Measurements from ENCODE around the gene LRP1.

The LRP1 gene

DNA sequence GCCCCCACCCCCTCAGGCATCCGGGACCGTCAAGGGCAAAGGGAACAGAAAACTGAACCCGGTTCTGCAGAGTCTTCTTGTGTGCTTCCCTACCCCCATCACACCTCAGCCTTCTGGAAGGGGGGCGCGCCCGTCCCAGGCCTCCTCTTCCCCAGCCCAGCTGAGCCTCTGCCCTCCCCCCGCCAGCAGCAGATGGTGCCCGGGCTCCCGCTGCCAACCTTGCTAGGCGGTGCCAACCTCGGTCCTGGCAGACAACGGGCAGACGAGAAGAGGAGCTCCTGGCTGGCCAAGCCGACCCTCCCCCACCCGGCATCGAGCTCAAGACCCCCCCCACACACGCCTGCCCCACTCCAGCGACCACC is 114.0 kb downstream of the LRP1 start:
- peak overlapping the region; percentile 91 for H3K4me3 ChIP-seq (ENCODE audit: low read length)
- H3K36me3 ChIP-seq (replicated peaks; ENCODE audit: low read depth, low read length) = no peaks in the 10 kb centered on the region

DNA sequence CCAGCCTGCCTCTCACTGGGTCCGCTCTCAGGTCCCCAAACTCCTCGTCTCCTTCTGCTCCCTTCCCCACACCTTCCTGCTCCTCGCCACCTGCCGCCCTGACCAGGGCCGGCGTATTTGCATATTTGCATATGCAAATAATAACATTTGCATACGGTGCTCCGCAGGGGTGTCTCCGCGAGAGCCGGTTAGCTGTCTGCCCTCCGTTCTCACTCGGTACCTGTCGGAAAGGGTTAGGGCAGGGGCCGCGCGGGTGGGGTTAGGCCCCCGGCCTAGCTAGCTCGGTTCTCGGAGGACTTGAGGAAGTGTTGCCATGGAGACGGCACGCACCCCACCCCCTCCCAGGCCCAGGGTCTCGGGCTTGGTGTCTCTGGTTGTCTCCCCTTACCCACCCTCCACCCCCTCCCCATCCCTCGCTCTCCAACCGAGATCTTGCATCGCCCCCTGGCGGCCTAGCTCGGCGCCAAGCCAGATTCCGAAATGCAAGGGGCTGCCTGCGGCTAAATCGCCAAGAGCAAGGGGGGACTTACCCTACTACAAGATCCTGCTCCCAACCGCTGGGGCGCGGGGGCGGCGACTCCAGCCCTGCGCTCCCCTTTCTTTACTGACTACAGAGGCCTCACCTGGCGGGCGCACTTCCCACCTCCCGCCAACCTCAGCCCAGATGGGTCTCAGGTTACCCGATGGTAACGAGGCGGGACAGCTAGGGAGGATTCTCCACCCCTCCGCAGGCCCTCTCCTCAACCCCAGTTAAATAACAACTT is 114.6 kb downstream of the LRP1 start:
- peaks cover 30% of the 10 kb centered on the region for H3K4me1 ChIP-seq (ENCODE audit: low read length)
- H3K27me3 ChIP-seq (ENCODE audit: low read depth, low read length) = peaks cover 26% of the 10 kb centered on the region

More for the DNA sequence above, 114.0 kb downstream of the LRP1 start:
- no peaks in the 10 kb centered on the region for H3K79me2 ChIP-seq (ENCODE audit: low read length)
- H3K27ac ChIP-seq (ENCODE audit: low read length) = no peak overlapping the region
- peaks cover 35% of the 10 kb centered on the region for H3K4me1 ChIP-seq (ENCODE audit: low read length)
- peak overlapping the region; percentile 100 for H3K4me2 ChIP-seq (ENCODE audit: low read length)
- no peaks in the 10 kb centered on the region; the same call in 1 of the 2 replicates for H4K20me1 ChIP-seq (ENCODE audit: insufficient read depth, low read length)
- peak overlapping the region; percentile 75; the same call in 1 of the 2 replicates for H3K9ac ChIP-seq (ENCODE audit: low read length)
- TF ChIP-seq, protein P1, sequence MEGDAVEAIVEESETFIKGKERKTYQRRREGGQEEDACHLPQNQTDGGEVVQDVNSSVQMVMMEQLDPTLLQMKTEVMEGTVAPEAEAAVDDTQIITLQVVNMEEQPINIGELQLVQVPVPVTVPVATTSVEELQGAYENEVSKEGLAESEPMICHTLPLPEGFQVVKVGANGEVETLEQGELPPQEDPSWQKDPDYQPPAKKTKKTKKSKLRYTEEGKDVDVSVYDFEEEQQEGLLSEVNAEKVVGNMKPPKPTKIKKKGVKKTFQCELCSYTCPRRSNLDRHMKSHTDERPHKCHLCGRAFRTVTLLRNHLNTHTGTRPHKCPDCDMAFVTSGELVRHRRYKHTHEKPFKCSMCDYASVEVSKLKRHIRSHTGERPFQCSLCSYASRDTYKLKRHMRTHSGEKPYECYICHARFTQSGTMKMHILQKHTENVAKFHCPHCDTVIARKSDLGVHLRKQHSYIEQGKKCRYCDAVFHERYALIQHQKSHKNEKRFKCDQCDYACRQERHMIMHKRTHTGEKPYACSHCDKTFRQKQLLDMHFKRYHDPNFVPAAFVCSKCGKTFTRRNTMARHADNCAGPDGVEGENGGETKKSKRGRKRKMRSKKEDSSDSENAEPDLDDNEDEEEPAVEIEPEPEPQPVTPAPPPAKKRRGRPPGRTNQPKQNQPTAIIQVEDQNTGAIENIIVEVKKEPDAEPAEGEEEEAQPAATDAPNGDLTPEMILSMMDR (IDR thresholded peaks at IDR 0.05; ENCODE audit: low read depth, low read length) = no peak
- no peak for TF ChIP-seq EZH2phosphoT487 (IDR thresholded peaks at IDR 0.05; ENCODE audit: low read depth)
- H3K9me3 ChIP-seq (ENCODE audit: insufficient read depth, low read length) = no peaks in the 10 kb centered on the region
- H2AFZ ChIP-seq (ENCODE audit: low read depth, low read length) = no peak overlapping the region
- peaks cover 30% of the 10 kb centered on the region for H3K27me3 ChIP-seq (ENCODE audit: low read depth, low read length)

DNA sequence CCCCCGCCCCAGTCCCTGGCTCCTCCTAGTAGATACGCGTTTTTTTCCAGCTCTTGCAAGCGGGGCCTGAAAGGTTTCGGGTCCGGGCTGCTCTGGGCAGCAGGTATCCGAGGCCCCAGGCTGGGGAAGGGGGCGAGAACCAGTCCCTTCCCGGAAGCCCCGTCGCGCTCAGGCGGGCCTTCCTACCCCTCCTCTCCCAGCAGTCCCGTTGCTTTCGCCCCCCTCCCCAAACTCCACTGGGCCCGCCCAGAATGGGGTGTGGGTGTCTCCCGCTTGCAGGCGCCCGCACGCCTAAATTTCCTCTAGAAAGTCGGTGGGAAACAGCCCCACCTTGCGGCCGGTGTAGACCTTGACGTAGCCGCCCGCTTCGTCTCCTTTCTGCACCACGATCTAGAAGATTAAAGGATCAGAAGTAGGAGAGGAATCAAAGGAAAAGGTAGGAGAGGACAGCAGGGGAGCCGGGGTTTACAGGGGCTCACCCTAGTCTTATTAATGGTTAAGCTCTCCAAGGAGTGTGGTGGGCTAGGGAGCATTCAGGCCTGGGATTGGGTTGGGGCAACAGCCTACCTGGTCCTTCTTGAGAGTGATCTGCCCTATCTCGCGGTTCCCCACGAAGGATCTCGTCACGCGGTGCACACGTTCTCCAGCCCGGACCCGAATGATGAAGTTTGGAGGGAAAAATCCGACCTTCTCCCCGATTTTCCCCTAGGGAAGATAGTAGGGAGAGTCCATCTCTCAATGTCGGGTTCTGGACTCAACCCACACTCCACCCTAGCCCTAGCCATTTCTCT is 115.4 kb downstream of the LRP1 start:
- peak overlapping the region; percentile 91 for H3K4me3 ChIP-seq (ENCODE audit: low read length)
- H2AFZ ChIP-seq (ENCODE audit: low read depth, low read length) = no peak overlapping the region
- H4K20me1 ChIP-seq (ENCODE audit: insufficient read depth, low read length) = no peaks in the 10 kb centered on the region
- peak overlapping the region; percentile 75 for H3K9ac ChIP-seq (ENCODE audit: low read length)
- H3K9me3 ChIP-seq (ENCODE audit: insufficient read depth, low read length) = no peaks in the 10 kb centered on the region
- no peak overlapping the region for H3K27ac ChIP-seq (ENCODE audit: low read length)
- TF ChIP-seq EZH2phosphoT487 (IDR thresholded peaks at IDR 0.05; ENCODE audit: low read depth) = no peak
- TF ChIP-seq, protein P1 (IDR thresholded peaks at IDR 0.05; ENCODE audit: low read depth, low read length) = peak; percentile 80
- peaks cover 26% of the 10 kb centered on the region for H3K27me3 ChIP-seq (ENCODE audit: low read depth, low read length)
- peak overlapping the region; percentile 100 for H3K4me2 ChIP-seq (ENCODE audit: low read length)
- no peaks in the 10 kb centered on the region for H3K36me3 ChIP-seq (replicated peaks; ENCODE audit: low read depth, low read length)
- H3K79me2 ChIP-seq (ENCODE audit: low read length) = no peaks in the 10 kb centered on the region
- H3K4me1 ChIP-seq (ENCODE audit: low read length) = peaks cover 30% of the 10 kb centered on the region

More for the DNA sequence above, 114.6 kb downstream of the LRP1 start:
- Histone ChIP-seq H3K27ac (ENCODE audit: low read length) (no peak overlapping the region), H3K79me2 (ENCODE audit: low read length) (no peaks in the 10 kb centered on the region), H3K9me3 (ENCODE audit: insufficient read depth, low read length) (no peaks in the 10 kb centered on the region), H4K20me1 (ENCODE audit: insufficient read depth, low read length) (no peaks in the 10 kb centered on the region), H3K4me3 (ENCODE audit: low read length) (peak overlapping the region; percentile 91), H2AFZ (ENCODE audit: low read depth, low read length) (no peak overlapping the region), H3K36me3 (replicated peaks; ENCODE audit: low read depth, low read length) (no peaks in the 10 kb centered on the region), H3K9ac (ENCODE audit: low read length) (peak overlapping the region; percentile 75), H3K4me2 (ENCODE audit: low read length) (peak overlapping the region; percentile 100)
- no peak for TF ChIP-seq EZH2phosphoT487 (IDR thresholded peaks at IDR 0.05; ENCODE audit: low read depth)
- TF ChIP-seq, protein P1 (IDR thresholded peaks at IDR 0.05; ENCODE audit: low read depth, low read length) = peak; percentile 78

DNA sequence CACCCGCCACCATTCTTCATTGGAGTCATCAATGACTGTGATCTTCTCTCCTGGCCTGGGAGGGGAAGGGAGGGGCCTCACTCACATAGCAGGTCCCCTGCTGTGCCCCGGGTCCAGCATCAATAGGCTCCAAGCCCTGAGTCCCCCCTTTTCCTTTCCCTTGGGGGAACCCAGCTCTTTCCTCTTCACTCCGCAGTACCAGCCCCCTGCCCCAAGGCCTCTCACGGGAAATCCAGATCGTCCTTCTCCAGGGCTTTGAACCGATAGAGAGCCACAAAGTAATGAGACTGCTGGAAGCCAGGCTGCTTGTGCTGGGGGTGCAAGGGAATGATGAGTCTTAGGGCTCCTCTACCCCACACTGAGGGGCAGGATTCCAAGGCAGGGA is 116.0 kb downstream of the LRP1 start:
- no peak for TF ChIP-seq EZH2phosphoT487 (IDR thresholded peaks at IDR 0.05; ENCODE audit: low read depth)
- TF ChIP-seq, protein P1 (IDR thresholded peaks at IDR 0.05; ENCODE audit: low read depth, low read length) = no peak
- Histone ChIP-seq H3K4me3 (ENCODE audit: low read length) (no peak overlapping the region), H3K27me3 (ENCODE audit: low read depth, low read length) (peaks cover 26% of the 10 kb centered on the region), H3K4me2 (ENCODE audit: low read length) (peak overlapping the region; percentile 100; the same call in 1 of the 2 replicates), H3K27ac (ENCODE audit: low read length) (no peak overlapping the region), H3K9ac (ENCODE audit: low read length) (no peak overlapping the region), H3K9me3 (ENCODE audit: insufficient read depth, low read length) (no peaks in the 10 kb centered on the region), H3K79me2 (ENCODE audit: low read length) (no peaks in the 10 kb centered on the region), H3K4me1 (ENCODE audit: low read length) (peaks cover 36% of the 10 kb centered on the region), H3K36me3 (replicated peaks; ENCODE audit: low read depth, low read length) (no peaks in the 10 kb centered on the region), H4K20me1 (ENCODE audit: insufficient read depth, low read length) (no peaks in the 10 kb centered on the region), H2AFZ (ENCODE audit: low read depth, low read length) (no peak overlapping the region)

All from OCI-LY3 (cell line).